Epithelial cell of esophagus (primary cell): Measurements from ENCODE around the gene C10orf95.
"Not testable (repeated sequence)": the region's sequence is repeated elsewhere in the genome, so short reads cannot be mapped to it uniquely, and the experiment has no call there.

Experiments used
- DNase-seq: peaks from one replicate; pipeline ENCODE4 v3.0.0; 2010; ENCODE audit warnings: low read depth
- H3K4me3 ChIP-seq: 2 replicates; pipeline ENCODE4 v1.5.1; 2011; ENCODE audit warnings: mild to moderate bottlenecking, low read length, control low read depth
- TF ChIP-seq, protein P1 (sequence below): IDR thresholded peaks from 2 replicates; pipeline ENCODE4 v1.5.1; 2011; ENCODE audit warnings: low read depth, mild to moderate bottlenecking, low read length, control low read depth, inconsistent platforms; ENCODE audit not compliant: insufficient read depth; ENCODE audit errors: missing control alignments

Gene C10orf95

DNA sequence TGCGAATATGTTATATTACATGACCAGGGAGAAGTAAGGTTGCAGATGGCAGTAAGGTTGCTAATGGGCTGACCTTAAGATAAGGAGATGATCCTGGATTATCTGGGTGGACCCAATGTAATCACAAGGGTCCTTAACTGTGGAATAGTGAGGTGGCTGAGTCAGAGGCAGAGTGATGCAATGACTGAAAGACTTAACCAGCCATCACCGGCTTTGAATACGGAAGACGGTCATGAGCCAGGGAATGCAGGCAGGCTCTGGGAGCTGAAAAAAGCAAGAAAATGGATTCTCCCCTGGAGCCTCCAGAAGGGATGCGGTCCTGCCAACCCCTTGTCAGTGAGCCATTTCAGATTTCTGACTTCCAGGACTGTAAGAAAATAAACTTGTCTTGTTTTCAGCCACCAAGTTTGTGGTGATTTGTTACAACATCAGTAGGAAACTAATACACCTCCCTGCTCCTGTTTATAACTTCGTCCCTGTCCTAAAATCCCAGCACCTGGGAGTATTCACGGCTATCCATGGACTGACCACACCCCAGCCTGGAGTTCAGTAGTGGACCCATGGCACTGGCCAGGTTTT lies 4.6 kb upstream of the C10orf95 start:
- DNase-seq, result peak; percentile 84
- TF ChIP-seq, protein P1, sequence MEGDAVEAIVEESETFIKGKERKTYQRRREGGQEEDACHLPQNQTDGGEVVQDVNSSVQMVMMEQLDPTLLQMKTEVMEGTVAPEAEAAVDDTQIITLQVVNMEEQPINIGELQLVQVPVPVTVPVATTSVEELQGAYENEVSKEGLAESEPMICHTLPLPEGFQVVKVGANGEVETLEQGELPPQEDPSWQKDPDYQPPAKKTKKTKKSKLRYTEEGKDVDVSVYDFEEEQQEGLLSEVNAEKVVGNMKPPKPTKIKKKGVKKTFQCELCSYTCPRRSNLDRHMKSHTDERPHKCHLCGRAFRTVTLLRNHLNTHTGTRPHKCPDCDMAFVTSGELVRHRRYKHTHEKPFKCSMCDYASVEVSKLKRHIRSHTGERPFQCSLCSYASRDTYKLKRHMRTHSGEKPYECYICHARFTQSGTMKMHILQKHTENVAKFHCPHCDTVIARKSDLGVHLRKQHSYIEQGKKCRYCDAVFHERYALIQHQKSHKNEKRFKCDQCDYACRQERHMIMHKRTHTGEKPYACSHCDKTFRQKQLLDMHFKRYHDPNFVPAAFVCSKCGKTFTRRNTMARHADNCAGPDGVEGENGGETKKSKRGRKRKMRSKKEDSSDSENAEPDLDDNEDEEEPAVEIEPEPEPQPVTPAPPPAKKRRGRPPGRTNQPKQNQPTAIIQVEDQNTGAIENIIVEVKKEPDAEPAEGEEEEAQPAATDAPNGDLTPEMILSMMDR, result no peak
- H3K4me3 ChIP-seq, result no peak overlapping the region

DNA sequence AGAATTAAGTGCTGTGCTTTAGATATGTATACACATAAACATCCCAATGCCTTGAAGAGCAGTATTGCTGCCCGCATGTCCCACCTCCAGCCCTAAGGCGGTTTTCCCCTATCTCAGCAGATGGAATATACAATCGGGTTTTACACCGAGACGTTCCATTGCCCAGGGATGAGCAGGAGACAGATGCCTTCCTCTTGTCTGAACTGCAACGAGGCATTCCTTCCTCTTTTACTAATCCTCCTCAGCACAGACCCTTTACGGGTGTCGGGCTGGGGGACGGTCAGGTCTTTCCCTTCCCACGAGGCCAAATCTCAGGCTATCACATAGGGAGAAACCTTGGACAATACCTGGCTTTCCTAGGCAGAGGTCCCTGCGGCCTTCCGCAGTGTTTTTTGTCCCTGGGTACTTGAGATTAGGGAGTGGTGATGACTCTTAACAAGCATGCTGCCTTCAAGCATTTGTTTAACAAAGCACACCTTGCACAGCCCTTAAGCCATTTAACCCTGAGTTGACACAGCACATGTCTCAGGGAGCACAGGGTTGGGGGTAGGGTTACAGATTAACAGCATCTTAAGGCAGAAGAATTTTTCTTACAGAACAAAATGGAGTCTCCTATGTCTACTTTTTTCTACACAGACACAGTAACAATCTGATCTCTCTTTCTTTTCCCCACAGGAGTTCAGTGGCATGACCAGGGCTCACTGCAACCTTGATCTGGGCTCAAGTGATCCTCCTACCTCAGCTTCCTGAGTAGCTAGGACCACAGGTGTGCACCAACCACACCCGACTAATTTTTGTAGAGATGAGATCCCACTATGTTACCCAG lies 3.5 kb upstream of the C10orf95 start:
- not testable (repeated sequence) for H3K4me3 ChIP-seq, DNase-seq

DNA sequence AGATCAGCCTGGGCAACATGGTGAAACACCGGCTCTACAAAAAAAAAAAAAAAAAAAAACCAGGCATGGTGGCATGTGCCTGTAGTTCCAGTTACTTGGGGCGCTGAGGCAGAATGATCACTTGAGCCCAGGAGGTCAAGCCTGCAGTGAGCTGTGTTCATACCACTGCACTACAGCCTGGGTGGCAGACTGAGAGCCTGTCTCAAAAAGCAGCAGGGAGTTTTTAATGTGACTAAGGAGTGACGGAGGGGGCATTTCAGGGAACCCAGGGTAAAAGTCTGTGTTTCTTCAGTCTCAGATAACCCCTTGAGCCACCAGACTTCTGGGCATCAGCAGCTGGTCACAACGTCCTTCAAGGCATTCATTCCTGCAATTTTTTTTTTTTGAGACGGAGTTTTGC lies 2.2 kb upstream of the C10orf95 start:
- DNase-seq, result no peak
- TF ChIP-seq, protein P1, result no peak
- H3K4me3 ChIP-seq, result no peak overlapping the region

DNA sequence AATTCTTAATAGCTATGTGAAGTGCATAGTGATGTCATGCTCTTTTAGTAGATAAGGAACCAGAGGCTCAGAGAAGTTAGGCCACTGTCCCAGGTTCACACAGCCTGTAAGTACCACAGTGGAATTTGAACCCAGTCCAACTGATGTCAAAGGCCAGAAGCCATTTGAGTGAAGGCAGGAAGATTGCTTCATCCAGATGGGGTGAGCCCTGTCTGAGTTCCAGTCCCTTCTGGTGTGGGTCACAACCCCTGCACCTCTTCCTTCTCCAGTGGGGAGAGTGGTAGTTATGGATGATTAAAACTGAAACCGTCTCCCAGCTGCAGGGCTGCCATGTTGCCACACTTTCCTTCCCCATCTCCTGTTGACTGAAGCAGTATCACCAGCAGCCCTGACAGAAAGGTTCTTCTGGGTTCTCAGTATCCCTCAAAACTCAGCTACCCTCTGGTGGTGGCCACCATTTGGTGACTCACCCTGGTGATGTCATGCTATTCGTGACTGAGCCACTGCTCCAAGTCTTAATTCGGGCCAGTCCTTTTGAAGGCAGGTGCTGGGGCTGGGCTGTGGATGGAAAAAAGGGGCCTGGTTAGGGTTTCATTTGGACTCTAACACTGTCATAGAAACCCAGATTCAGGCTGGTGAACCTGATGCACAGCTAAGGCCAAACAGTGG lies 1.5 kb upstream of the C10orf95 start:
- no peak overlapping the region for H3K4me3 ChIP-seq
- DNase-seq, result peak; percentile 68
- TF ChIP-seq, protein P1, result no peak

DNA sequence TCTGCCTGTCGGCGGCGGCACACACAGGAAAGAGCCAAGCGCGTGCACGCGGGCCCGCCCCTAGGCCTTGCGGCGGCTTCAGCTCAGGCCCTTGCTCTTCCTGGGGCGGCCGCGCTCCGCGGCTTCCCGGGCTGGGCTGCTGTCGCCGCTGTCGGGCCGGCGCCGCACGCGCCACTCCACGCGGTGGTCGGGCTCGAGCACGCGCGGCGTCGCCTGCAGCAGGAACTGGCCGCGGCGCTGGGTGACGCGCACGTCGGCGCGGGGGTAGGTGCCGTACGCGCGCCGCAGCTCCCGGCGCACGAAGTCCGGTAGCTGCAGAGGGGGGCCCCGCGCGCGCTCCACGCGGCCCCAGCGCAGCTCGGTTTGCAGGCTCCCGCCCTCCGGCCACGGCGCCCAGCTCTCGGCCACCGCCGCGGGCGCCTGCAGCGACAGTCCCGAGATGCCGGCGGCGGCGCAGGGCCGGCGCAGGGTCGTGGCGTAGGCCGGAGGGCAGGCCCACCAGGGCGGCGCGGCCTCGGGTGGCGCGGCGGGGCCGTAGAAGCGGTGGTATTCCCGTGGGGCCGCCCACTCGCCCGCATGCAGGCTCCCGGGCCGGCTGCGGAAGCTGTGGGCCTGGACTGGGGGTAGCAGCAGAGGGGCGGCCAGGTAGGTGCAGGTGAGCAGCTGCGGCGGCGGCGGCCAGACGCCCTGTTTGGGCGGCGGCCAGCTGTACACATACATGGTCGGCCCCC lies 804 bp downstream of the C10orf95 start:
- TF ChIP-seq, protein P1, result no peak
- peak; percentile 89 for DNase-seq
- H3K4me3 ChIP-seq, result peak overlapping the region; percentile 99

DNA sequence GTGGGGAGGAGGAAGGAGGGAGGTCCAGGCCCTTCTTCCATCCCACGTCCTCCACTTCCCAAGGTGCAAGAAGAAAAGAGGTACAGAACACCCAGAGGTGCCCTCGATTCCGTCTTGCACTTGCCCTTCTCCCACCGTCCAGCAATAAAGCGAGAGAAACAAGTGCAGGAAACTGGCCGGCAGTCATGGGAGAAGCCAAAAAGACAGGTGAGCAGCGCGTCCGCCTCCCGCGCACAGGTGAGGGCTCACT lies 1.3 kb downstream of the C10orf95 start:
- no peak for DNase-seq
- TF ChIP-seq, protein P1, result no peak

DNA sequence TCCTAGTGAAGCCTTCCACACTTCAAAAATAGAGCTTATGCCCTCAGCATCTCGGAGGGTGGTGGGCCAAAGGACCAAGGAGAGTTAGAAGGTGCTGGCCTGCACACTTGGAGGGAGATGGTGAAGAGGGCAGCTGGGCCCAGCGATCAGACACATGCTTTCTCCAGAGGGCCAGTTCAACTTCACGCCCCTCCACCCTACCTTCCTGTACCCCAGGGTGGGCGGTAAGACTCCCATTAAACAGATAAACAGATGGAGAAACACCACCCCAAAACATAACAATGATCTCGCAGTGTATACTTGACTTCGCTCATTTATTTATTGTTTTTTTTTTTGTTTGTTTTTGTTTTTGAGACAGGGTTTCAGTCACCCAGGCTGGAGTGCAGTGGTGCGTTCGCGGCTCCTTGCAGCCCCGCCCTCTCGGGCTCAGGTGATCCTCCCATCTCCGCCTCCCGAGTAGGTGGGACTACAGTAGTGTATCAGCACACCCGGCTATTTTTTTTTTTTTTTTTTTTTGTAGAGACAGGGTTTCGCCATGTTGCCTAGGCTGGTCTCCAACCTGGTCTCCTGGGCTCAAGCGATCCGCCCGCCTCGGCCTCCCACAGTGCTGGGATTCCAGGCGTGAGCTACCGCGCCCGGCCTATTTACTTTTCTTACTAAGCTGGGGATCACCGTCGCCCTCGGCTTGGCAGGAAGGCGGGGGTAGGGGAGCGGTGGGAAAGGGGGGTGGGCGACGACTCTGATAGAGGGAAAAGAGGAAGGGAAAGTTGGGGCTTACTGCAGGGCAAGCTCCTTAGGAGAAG lies 1.8 kb downstream of the C10orf95 start:
- TF ChIP-seq, protein P1, result no peak
- peak overlapping the region; percentile 99 for H3K4me3 ChIP-seq
- DNase-seq, result peak; percentile 92

More for the DNA sequence above, 1.3 kb downstream of the C10orf95 start:
- H3K4me3 ChIP-seq, result peak overlapping the region; percentile 99
